Measurements from ENCODE around the gene NTRK3.

DNA sequence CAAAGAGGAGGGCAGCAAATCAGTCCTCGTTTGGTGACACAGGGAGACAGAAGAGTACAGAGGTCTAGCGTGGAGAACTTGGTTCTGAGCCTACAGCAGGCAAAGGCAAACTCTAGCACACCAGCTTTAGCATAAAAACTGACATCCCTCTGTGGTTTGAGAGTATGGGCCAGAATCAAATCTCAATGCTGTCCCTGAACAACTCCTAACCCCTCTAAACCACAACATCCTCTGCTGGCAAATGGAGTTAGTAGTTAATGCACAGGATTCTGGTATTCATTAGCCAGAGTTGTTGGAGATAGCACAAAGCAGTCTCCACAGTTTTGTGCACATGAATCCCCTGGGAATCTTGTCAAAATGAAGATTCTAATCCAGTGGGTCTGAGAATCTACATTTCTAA is 315.8 kb downstream of the NTRK3 start:
- TF ChIP-seq SP1 (IDR thresholded peaks at IDR 0.05) (no peak), BHLHE40 (IDR thresholded peaks at IDR 0.05; ENCODE audit: borderline replicate concordance) (no peak), ARNT (IDR thresholded peaks at IDR 0.05) (no peak)

All from HEK293T (cell line).